Activated effector memory CD4-positive, alpha-beta T cell treated with anti-CD3 and anti-CD28 coated beads, Interleukin-2, amount 50 U/mL, for 16 hours (primary cell): ENCODE data around the gene GIMAP2.
"Not testable (repeated sequence)": the region's sequence is repeated elsewhere in the genome, so short reads cannot be mapped to it uniquely, and the experiment has no call there.

Experiments
- DNase-seq: peaks from one replicate; pipeline ENCODE4 v3.0.0-alpha.2; 2020

Gene GIMAP2

DNA sequence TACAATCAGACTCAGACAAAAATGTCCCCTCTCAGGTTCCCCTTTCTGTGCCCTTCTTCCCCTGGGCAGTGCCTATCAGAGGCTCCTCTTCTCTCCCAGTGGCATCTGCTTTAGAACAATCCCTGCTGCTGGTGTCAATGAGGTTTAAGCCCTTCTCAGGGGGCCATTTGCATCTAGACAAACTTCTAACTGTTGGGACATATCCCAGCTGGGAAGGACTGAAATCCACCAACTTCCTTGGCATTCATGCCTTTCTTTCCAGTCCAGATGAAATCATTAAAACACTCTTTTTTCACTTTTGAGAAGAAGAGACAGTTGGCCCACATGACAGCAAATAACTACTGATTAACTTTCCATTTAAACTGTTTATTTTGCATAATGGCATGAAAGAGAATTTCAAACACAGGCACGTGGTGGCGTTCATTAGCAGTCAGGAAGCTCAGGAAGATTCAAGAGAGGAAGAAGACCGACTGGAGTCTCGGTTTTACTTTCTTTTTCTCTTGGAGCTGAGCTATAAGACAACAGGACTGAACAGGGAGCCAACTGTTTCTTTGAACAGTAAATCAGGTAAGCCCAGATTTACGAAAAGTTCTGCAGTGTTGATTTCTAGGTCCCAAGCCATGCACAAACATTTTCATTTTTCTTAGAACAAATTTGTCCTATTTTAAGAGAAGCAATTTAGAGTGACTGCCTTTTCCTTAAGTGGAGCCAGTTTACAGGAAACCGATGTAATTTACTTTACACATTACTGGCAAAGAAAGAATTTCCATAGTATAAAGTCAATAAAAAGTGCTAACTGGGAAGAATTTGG, at the start of gene GIMAP2:
TSS of gene GIMAP2 (plus strand) at position 488 of the 811 bp plus-strand sequence. CDS start 1,354 bp downstream, outside the sequence.
- DNase-seq: no peak

DNA sequence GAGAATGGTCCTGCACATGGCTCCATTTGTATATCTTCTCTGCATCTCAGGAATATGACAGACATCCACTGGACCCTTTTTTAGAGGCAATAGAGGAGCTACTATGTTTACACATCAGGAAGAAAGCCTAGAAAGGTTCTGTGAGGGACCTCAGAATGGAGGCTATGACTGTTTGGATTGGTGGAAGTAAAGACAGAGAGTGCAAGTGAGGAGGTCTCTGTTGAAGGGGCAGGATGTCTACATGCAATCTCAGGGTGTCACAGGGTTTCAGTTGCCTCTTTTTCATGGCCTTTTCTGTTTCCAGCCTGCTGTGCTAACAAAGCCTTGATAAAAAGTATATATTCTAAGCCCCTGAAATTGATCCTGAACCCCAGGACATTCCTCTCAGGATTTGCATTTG, 43.7 kb upstream of the GIMAP2 start:
- no peak for DNase-seq

DNA sequence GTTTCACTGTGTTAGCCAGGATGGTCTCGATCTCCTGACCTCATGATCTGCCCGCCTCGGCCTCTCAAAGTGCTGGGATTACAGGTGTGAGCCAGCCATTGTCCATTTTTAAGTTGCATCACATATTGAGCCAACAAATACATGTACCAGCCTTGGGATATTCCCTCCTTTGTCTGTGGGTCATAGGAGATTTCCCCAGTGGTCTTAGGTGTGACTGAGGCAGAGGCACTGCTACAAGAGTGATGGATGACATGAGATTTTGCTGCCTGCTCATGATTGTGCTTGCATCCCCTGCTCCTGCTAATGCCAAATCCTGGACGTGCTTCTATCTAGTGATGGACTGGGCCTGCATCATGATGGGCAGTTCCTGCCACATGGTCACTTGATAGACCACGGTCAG, 42.6 kb upstream of the GIMAP2 start:
- DNase-seq: no peak

DNA sequence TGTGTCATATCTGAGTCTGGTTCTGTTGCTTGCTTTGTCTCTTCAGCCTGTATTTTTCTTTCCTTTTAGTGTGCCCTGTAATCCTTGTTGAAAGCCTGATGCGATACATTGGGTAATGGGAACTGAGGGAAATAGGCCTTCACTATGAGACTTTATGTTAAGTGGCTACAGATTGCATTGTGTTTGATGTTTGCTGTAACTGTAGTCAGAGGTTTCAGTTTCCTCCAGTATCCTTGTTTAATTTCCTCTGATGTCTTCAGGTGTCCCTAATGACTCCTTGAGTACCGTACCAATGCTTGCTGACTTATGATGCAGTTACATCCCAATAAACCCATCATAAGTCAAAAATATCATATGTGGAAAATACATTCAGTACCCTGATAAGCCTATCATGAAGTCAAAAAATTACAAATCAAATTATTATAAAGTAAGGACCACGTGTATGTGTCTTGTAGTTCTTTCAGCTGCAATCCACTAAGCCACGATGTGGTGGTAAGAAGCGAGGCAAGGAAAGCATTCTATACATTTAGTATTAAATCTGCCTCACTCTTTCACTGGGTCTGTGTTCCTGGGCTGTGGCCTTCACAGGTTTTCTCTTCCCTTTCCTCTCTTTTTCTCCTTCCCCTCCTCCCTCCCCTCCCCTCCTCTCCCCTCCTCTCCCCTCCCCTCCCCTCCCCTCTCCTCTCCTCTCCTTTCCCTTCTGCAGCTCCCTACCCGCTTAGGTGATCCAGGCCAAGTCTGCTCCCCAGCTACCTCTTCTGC, 40.1 kb upstream of the GIMAP2 start:
- DNase-seq: no peak

DNA sequence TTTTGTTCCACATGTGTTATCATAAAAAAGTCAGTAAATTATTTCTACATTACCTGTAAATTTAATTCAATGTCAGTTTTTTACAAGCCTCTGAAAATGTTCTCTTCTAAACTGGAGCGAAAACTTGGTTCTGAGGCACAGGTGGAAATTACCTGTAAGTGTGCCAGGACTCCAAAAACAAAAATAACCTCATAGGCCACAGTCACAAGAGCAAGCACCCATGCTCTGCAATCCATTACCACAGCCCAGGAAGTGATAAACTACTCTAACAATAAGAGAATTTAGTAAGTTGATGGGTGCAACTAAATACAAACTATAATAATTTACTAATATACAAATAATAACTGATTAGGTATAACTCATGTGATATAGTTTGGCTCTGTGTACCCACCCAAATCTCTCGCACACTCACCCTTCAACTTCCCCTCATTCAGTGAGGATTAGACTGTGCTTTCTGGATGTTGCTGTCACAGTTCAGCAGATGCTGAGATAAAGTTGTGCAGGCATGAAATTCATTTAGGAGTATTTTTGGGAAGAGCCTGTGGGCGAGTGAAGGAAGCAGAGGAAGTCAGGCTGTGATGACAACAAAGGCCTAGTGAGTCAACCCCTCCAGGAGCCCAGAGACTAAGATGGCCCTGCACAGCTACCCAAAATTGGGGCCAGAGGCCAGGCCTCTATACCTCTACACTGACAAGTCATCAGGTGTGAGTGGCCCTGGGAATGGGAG, 37.0 kb upstream of the GIMAP2 start:
- DNase-seq: no peak

DNA sequence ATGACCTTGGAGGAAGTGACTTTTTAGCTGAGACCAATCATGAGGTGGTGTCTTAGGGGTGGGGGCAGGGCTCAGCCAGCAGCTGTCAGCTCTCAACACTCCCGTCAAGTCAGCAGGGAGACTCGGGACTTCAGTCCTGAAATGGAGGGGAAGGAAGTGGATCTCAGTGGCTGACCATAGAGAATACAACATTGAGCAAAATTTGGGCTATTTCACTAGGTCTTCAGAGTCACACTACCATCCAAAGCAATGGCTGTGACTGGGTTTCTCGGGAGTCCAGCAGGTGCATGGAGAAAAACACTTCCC, 36.5 kb upstream of the GIMAP2 start:
- DNase-seq: no peak

DNA sequence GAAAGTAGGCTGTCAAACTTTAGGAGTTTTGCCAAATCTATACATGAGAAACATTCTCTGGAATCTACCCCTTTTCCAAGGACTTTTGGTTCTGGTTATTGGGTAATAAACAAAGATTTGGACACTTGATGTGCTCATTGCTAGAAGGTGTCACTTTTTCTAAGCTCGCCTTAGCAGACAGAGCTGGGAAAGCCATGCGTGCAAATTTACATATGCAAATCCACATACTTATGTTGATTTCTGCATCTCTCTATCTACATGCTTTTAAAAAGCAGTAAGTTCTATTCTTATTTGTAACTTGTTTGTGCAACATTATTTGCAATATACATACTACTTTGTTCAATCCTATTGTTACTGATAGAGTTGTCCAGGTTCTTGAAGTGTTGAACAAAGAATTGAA, 30.8 kb upstream of the GIMAP2 start:
- DNase-seq: no peak

DNA sequence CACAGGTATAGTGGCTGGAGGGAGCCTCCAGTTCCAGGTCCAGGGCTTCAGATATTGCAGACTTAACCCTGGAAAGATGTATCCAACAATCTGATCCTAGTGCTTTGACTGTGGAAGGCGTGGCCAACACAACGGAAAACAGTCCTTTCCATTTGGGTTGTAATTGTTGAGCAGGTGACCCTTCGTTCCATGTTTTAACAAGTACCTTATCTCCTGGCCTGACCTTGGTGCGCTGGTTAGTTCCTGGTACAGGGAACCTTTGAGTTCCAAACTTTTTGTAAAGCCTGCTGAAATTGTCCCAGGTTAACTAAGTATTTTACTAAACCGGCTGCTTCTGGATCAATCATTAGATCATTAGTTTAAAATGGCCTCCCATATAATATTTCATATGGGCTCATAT, 29.5 kb upstream of the GIMAP2 start:
- no peak for DNase-seq

DNA sequence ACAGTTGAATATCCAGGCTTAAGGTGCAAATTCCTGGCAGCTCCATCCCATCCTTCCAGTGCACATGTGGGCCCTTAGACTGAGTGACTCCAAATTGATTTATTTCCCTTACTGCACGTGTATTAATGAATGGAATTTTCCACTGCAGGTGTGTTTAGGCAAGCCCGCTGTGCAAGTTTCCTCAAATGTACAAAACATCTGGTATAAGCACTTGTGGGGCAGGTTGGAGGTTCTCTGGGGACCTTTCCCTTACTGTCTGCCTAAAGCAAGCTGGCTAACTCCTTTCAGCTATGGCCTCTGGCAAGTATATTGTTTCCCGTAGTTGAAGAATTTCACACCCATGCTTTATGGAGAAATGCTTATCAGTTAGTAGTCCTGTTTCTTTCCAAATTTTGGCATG, 28.0 kb upstream of the GIMAP2 start:
- no peak for DNase-seq

DNA sequence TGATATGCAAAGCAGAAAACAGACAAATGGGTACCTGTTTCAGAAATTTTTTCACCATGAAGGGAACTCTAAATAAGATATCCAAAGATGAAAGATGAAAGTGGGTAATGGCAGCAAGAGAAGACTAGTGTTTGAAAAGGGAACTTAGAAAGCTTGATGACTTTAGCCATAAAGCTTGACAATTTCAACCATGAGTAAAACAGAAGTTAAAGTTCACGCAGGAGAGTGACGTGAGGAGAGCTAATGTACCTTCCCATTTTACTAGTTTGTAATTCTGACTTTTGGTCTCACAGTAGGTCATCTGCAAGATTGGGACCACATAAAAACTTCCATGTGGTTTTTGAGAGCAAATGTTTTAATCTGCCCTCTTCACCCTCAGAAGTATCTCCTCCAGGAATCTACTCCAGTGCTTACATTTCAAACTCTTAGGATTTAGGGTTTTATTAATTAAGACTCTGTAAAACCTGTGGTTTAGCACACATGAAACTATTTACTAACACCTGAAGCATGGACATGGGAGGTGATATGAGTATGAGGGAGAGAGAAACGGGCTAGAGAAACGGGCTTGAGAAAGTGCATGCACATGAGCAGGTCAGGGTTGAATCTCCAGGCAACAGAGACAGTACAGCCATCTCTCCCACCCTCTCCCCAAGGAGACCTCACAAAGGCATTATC, 24.4 kb upstream of the GIMAP2 start:
- DNase-seq: no peak

DNA sequence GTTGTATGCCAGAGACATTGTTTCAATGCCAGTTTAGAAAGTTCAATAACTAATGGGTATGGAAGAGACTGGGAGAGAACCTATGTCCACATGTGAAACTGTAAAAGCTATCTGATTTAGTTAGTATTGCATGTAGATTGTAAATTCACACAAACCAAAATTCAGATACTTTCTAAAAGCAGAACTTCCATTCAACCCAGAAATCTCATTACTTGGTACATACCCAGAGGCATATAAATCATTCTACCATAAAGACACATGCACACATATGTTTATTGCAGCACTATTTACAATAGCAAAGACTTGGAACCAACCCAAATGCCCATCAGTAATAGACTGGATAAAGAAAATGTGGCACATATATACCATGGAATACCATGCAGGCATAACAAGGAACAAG, 22.7 kb upstream of the GIMAP2 start:
- not testable (repeated sequence) for DNase-seq

DNA sequence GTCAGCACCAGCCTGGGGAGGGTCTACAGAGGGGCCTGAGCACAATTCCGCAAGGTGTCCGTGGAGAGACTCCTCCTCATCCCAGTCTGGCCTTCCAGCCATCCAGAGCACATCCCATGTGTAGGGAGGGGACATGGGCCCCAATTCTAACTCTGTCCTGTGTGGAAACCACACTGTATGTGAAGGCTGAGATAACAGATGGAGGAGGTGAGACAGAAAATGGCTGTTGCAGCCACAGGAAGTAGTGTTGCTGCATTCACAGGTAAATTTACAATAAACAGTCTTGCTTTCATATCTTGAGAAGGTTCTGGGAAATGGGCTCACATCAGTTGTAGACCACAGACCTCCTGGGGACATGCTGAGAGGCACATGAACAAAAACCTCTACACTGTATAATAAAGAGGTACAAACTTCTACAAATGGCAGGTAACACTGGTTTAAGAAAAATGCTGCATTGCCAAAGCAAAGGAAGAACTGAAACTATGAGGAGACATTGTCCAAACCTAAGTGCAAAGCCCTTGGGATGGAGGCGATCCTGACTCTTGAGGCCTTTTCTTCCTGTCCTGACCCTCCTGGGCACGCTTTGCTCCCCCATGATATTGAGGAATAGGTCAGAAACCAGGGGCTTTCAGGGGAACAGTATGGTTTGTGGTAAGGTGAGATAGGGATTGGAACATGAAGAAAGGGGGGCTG, 21.6 kb upstream of the GIMAP2 start:
- DNase-seq: peak; percentile 68

DNA sequence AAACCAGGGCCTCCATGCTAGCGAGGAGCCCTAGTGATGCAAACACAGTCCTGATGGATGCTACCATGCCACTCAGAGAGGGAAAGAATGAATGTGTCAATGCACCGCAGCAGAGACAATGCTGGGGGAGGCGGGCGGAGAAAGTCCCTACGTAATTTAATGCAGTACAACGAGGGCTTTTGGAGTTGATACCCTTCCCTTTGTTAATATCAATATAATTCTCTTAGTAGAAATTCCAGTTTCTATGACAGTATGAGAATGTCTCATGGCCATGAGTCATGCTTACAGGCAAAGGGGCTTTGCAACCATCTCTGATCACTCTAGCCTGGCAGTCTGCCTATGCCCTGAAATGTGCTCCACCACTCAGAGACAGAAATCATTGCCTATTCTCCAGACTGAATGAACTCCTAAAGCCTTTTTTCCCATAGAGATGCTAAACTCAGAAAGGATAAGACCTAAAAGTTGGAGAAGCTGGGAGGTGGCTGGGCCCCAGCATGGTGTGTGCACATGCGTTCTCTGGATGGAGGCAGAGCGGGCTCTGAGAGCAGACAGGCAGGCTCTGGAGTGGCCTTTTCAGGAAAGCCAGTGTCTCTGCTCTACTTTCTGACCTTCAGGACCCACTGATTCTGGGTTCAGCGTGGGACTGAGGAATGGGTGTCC, 20.3 kb upstream of the GIMAP2 start:
- DNase-seq: peak; percentile 74

DNA sequence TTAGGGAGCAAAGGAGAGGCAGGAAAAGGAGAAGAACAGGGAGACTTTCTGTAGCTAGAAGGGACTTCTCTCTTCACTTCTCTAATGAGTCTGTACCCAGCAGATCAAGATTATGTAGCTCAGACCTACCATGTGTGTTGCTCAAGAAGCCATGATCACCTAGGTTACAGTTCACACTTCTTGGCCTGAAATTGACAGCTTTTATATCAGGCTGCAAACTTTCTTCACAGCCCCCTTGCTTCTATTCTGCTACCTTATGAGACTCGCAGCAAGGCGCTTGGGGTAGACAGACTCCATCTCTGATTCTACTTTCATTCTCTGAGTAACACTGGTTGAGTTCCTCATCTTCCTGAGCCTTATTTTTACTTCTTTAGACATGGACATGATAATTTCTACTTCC, 19.6 kb upstream of the GIMAP2 start:
- no peak for DNase-seq

DNA sequence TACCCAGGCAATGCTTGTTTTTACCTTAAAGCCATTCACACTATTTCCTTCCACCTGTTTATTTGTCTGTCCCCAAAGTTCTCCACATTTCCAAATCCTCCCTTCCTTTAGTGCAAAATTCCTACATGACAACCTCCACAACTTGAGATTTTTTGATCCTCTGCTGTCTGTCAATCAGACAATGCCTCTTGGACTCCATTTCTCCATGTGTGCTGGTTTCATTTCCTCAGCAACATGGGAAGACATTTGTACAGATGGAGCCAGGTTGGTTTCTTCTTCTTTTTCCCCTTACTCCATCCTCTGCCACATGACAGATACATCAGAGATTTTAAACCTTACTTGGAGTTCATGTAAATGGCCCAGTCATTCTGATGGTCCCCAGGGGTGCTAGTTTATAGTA, 19.1 kb upstream of the GIMAP2 start:
- DNase-seq: no peak

DNA sequence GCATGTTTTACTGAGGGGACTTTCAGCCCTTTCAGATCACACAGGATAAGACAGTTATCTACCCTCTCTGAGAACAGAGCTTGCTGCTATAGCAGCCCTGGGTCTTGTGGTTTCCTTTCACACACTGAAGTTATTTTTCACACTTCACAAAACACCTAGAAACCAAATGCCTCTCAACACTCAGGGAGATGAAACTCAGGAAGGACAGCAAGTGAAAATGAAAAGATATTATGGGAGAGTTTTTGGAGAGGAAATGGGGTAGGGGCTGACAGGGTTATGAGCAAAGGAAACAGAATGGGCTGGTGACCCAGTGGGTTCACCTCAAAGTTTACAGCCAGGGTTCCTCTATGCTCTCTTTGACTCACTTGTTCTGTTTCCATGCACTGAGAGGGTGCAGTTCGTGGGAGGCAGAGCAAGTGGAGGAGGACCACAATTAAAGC, 17.0 kb upstream of the GIMAP2 start:
- peak; percentile 84 for DNase-seq

DNA sequence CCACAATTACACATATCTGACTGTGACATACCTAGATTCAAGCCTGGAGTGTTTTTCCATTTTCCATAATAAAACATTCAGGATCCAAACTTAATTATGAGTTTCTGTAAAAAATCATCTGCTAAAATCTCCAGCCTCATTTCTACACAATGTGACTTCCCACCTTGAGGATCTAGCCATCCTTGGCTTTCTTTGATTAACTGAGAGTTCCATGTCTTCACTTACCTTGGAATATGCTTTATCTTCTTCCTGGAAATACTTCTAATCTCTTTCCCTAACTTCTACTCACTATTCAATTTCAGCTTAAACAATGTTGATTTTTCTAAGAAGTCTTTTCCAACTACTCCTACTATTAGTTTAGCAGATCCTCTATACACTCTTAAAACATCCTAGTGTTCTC, 16.5 kb upstream of the GIMAP2 start:
- no peak for DNase-seq

DNA sequence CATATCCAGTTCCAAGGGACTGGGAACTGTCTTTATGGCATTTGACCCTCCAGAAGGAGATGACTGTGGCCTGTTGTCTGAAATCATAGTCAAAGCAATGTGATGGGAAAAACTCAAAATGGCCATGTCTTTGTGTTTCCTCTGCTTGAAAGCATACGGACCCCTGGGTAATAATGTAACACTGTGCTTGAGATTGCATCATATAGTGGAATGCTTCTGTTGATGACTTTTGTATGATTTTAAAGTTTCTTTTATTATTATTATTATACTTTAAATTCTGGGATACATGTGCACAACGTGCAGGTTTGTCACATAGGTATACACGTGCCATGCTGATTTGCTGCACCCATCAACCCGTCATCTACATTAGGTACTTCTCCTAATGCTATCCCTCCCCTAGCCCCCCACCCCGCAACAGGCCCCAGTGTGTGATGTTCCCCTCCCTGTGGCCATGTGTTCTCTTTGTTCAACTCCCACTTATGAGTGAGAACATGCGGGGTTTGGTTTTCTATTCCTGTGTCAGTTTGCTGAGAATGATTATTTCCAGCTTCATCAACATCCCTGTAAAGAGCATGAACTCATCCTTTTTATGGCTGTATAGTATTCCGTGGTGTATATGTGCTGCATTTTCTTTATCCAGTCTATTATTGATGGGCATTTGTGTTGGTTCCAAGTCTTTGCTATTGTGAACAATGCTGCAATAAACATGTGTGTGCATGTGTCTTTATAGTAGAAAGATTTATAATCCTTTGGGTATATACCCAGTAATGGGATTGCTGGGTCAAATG, 13.5 kb upstream of the GIMAP2 start:
- DNase-seq: not testable (repeated sequence)

DNA sequence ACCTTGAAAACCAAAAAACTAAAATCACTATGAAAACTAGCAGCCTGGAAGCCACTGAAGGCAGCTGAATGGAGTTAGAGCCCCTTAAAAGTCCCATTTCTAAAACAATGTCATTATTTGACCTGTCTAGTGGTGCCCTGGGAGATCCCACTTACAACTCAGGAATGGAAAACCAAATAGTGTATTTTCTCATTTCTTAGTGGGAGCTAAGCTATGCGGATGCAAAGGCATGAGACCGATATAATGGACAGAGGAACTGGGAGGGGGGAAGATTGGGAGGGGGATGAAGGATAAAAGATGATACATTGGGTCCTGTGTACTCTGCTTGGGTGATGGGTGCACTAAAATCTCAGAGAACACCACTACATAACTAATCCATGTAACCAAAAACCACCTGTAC, 9.8 kb upstream of the GIMAP2 start:
- DNase-seq: no peak

DNA sequence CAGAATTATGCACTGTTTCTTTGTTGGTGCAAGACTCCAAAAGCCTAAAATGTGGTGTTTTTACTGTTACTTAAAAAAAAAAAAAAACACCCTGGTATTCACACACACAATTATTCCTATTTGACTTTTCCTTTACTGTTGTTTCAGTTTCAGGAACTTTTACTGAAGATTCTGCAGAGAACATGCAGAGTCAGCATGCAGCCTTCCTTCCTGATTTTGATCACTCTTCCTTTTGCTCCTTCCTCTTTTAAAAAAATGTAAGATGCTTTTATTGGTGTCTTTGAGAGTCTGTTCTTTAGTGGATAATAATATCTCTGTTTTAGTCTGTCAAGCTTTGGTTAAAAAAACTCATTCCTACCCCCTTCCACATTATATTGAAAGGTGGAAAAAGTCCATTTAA, 9.2 kb upstream of the GIMAP2 start:
- not testable (repeated sequence) for DNase-seq

DNA sequence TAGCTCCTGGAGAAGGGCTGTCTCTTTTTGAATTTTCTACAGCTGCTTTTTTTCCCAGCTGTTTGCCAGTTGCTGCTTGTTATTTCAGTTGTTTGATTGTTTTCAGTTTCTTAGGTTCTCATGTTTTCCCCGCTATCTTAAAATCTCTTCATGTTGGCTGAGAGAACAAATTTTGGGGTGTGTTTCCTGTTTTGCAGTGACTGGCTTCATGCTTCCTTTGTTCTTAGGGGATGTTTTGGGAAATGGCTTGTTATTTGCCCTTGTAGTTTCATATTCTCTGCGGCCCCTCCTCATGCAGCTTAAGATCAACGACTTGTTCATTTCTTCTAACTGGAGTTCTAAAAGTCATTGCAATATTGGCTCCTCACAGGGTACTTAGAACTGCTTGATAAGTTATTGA, 8.7 kb upstream of the GIMAP2 start:
- DNase-seq: not testable (repeated sequence)
